ENCODE data around the gene RAN. TPM values are rescaled to one million over a fixed set of nuclear protein-coding genes. Genes with fewer than 3 reads are reported as not detected.

The RAN gene
- total RNA-seq, 1 donor from 2014 or later = 1,593 TPM

GRCh38 chr12:130863298-130863697 lies 8.6 kb upstream of the RAN start:
- no peak overlapping the region for H3K27ac Mint-ChIP-seq (ENCODE audit: unreplicated experiment)
- no peak overlapping the region for H3K4me3 Mint-ChIP-seq
- TF ChIP-seq, protein P1, sequence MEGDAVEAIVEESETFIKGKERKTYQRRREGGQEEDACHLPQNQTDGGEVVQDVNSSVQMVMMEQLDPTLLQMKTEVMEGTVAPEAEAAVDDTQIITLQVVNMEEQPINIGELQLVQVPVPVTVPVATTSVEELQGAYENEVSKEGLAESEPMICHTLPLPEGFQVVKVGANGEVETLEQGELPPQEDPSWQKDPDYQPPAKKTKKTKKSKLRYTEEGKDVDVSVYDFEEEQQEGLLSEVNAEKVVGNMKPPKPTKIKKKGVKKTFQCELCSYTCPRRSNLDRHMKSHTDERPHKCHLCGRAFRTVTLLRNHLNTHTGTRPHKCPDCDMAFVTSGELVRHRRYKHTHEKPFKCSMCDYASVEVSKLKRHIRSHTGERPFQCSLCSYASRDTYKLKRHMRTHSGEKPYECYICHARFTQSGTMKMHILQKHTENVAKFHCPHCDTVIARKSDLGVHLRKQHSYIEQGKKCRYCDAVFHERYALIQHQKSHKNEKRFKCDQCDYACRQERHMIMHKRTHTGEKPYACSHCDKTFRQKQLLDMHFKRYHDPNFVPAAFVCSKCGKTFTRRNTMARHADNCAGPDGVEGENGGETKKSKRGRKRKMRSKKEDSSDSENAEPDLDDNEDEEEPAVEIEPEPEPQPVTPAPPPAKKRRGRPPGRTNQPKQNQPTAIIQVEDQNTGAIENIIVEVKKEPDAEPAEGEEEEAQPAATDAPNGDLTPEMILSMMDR (conservative IDR thresholded peaks at IDR 0.05) = peak; percentile 43
- DNase-seq (ENCODE audit: low read depth, low spot score) = no peak
- no peaks in the 10 kb centered on the region for H3K4me1 Mint-ChIP-seq
- H3K9me3 Mint-ChIP-seq = no peaks in the 10 kb centered on the region
- H3K36me3 Mint-ChIP-seq (ENCODE audit: low read depth) = no peaks in the 10 kb centered on the region
- H3K27me3 Mint-ChIP-seq (ENCODE audit: low read depth) = no peaks in the 10 kb centered on the region

- peaks cover 8% of the 10 kb centered on the region for H3K36me3 Mint-ChIP-seq (ENCODE audit: low read depth)
- TF ChIP-seq, protein P1 (conservative IDR thresholded peaks at IDR 0.05) = no peak
These were observed 3.5 kb upstream of the RAN start for GRCh38 chr12:130868412-130868811.

DNA sequence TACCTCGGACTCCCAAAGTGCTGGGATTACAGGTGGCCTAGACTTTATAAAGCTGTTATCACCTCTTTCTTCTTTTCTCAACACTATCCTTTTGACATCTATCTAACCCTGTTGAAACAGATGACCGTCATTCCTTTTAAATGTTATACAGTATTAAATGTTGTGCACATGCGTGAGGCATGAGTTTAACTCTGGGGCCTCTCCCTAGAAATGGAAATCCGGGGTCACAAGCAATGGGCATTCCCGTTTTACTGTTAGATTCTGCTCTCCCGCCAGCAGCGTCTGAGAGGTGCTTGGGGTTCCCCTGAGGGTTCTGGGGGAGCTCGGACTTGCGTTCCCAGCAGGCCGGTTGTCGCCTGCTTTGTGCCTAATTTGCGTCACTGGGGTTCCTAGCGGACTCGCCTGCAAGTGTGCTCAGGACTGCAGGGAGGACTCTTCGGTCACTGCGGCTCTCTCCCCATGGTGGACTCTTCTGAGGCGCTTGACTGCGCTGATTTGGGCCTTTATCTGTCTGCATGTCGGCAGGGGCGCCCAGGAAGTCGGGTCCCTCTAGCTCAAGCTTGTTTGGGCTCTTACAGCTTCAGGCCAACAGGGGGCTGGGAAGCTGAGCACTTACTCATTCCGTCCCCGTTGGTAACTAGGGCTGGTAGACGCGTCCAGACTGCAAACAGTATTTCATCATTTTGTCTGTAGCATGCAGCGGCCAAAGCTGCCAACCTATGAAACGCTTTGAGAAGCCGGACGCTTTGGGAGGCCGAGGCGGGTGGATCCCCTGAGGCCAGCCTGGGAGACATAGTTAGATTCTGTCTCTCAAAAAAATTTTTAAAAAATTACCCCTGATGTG lies 1.2 kb upstream of the RAN start:
- TF ChIP-seq, protein P1 (conservative IDR thresholded peaks at IDR 0.05) = peak; percentile 65
- peak overlapping the region; percentile 94 for H3K4me3 Mint-ChIP-seq
- peak overlapping the region; percentile 94 for H3K27ac Mint-ChIP-seq (ENCODE audit: unreplicated experiment)
- peak; percentile 44 for DNase-seq (ENCODE audit: low read depth, low spot score)
- H3K27me3 Mint-ChIP-seq (ENCODE audit: low read depth) = peaks cover 2% of the 10 kb centered on the region
- H3K9me3 Mint-ChIP-seq = no peaks in the 10 kb centered on the region
- peaks cover 39% of the 10 kb centered on the region for H3K4me1 Mint-ChIP-seq
- H3K36me3 Mint-ChIP-seq (ENCODE audit: low read depth) = peaks cover 26% of the 10 kb centered on the region

More at GRCh38 chr12:130868412-130868811, 3.5 kb upstream of the RAN start:
- Mint-ChIP-seq H3K4me3 (peak overlapping the region; percentile 23), H3K27ac (ENCODE audit: unreplicated experiment) (peak overlapping the region; percentile 64), H3K27me3 (ENCODE audit: low read depth) (peaks cover 2% of the 10 kb centered on the region), H3K9me3 (no peaks in the 10 kb centered on the region), H3K4me1 (peaks cover 19% of the 10 kb centered on the region)
- DNase-seq (ENCODE audit: low read depth, low spot score) = no peak

- no peaks in the 10 kb centered on the region for H3K9me3 Mint-ChIP-seq
- peak overlapping the region; percentile 96 for H3K4me3 Mint-ChIP-seq
- H3K36me3 Mint-ChIP-seq (ENCODE audit: low read depth) = peaks cover 38% of the 10 kb centered on the region
- peak; percentile 17 for DNase-seq (ENCODE audit: low read depth, low spot score)
- peaks cover 2% of the 10 kb centered on the region for H3K27me3 Mint-ChIP-seq (ENCODE audit: low read depth)
- H3K27ac Mint-ChIP-seq (ENCODE audit: unreplicated experiment) = peak overlapping the region; percentile 99
- H3K4me1 Mint-ChIP-seq = peaks cover 55% of the 10 kb centered on the region
- TF ChIP-seq, protein P1 (conservative IDR thresholded peaks at IDR 0.05) = no peak
These were observed 572 bp downstream of the RAN start for GRCh38 chr12:130872179-130873096.

GRCh38 chr12:130873106-130873795 lies 1.4 kb downstream of the RAN start:
- Mint-ChIP-seq H3K4me3 (peak overlapping the region; percentile 96), H3K9me3 (no peaks in the 10 kb centered on the region), H3K27me3 (ENCODE audit: low read depth) (peaks cover 2% of the 10 kb centered on the region), H3K36me3 (ENCODE audit: low read depth) (peaks cover 38% of the 10 kb centered on the region), H3K27ac (ENCODE audit: unreplicated experiment) (peak overlapping the region; percentile 99), H3K4me1 (peaks cover 58% of the 10 kb centered on the region)
- DNase-seq (ENCODE audit: low read depth, low spot score) = no peak
- TF ChIP-seq, protein P1 (conservative IDR thresholded peaks at IDR 0.05) = no peak
